Breast epithelium (tissue), 3 donors: ENCODE measurements around the gene MICU2.

Experiments used
- POLR2A ChIP-seq: fragments of 450-650 bp; IDR thresholded peaks from one replicate; pipeline ENCODE4 v1.6.1; 2016; ENCODE audit warnings: antibody characterized with exemption, mild to moderate bottlenecking, moderate library complexity
- TF ChIP-seq, protein P1 (sequence below), 3 donors: fragments of 450-650 bp; IDR thresholded peaks; one replicate each; pipeline ENCODE4 v1.5.1; 2016 to 2017; ENCODE audit warnings: antibody characterized with exemption in 3 of 3, mild to moderate bottlenecking in 3 of 3, moderate library complexity in 3 of 3

- TF ChIP-seq, protein P1, sequence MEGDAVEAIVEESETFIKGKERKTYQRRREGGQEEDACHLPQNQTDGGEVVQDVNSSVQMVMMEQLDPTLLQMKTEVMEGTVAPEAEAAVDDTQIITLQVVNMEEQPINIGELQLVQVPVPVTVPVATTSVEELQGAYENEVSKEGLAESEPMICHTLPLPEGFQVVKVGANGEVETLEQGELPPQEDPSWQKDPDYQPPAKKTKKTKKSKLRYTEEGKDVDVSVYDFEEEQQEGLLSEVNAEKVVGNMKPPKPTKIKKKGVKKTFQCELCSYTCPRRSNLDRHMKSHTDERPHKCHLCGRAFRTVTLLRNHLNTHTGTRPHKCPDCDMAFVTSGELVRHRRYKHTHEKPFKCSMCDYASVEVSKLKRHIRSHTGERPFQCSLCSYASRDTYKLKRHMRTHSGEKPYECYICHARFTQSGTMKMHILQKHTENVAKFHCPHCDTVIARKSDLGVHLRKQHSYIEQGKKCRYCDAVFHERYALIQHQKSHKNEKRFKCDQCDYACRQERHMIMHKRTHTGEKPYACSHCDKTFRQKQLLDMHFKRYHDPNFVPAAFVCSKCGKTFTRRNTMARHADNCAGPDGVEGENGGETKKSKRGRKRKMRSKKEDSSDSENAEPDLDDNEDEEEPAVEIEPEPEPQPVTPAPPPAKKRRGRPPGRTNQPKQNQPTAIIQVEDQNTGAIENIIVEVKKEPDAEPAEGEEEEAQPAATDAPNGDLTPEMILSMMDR (IDR thresholded peaks at IDR 0.05), result no peak
- no peak for TF ChIP-seq POLR2A
Observed at GRCh38 chr13:21616205-21616866, 12.4 kb upstream of the MICU2 start.
